Cerebellar nuclear complex (tissue), 1 donor: Measurements from ENCODE around the gene ITPR1.
A peak's percentile ranks its signal among the peaks of the same experiment; 100 is the strongest.
"Not testable (repeated sequence)": the region's sequence is repeated elsewhere in the genome, so short reads cannot be mapped to it uniquely, and the experiment has no call there.

Experiments
- DNase-seq, 2 experiments: peaks; one replicate each; lab custom pipeline; 2025; lab: John Stamatoyannopoulos, UW

The ITPR1 gene

GRCh38 chr3:4493014-4493940 lies at the start of gene ITPR1:
Gene ITPR1, plus strand, starts transcription at chr3:4493348. Its CDS starts 23,144 bp downstream, at chr3:4516492.
- DNase-seq, result peak; percentile 93 to 98

DNA sequence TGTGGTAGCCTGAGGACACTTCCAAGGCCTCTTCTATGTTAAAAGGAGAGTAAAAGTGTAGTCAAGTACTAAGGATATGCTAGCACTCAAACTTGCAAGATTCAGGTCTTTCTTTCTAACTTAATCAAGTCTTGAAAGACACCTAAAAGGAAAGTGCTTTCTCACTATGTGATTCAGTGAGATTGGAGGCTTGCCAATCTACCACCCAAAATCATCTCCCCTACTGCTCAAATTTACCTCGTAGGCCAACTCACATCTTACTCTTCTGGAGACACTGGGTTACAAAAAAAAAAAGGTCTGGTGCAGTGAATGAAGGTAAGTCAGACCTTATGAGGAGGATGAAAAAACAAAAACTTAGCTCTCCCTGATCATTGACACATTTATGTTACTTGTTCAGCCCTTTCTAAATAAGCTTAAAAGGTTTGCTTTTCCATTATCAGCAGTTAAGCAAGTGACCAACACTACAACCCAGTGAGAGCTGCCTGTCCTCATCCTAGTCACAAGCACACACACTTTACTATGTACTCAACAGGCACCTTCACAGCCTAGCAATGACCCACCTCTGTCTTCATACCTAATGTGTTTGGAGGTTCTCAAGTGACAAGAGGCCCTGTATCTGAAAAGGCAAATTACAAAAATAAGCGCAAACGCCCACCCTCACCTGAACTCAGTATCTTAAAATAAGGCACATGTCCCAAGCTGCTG lies 45.7 kb upstream of the ITPR1 start:
- no peak for DNase-seq

DNA sequence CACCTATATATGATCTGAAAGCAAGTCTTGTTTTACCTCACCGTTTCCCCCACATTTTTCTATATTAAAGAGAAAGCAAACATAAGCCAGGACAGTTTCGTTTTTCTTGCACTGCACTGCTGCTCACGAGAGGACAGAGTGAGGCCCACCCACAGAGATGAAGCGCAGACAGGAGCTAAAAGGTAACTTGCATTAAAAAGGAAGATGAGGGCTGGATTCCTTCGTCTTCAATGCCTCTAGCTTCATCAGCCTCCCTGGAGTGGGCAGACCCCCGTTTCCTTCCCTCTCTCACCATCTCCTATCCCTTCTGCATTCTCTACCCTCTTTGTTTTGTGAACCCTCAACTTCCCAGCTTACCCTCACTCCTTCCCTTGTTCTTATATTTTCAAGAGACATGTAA lies 45.0 kb upstream of the ITPR1 start:
- no peak for DNase-seq

DNA sequence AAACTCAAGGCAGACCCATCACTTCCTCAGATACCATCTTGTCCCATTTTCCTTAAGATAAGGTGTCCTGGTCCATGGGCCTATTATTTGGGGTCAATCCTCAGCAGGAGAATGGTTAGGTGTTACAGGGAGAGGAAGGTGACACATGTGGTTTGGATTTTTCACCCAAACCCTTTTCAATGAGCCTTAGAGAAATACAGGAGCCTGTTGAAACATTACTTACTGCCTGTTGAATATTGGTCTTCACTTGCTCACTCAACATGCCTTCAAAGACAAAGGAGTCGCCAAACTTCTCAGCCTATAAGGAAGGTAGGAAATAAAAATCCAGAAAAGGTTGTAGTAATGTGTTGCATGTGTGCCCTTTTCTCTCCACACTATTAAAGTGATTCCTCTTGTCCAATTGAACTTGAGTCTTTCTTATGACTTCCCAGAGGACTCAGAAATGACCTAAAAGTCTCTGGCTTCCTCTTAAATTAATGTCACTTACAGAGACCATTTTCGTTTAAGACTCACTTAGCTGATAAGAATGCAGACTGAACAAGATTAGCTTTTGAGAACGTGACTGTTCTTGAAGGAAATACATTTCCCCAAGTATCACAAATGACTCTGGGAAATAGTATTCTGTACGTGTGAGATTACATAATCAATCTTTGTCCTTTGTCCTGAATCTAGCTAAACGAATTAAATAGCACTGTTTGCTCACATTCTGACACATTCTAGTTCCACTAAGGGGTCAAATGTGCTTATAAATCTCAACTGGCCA lies 43.9 kb upstream of the ITPR1 start:
- no peak for DNase-seq

- DNase-seq, result no peak
These were observed 39.0 kb upstream of the ITPR1 start for GRCh38 chr3:4454142-4454541.

- DNase-seq, result not testable (repeated sequence)
These were observed 36.4 kb upstream of the ITPR1 start for GRCh38 chr3:4456780-4457179.

GRCh38 chr3:4458961-4459360 lies 34.2 kb upstream of the ITPR1 start:
- no peak for DNase-seq

GRCh38 chr3:4460334-4460733 lies 32.8 kb upstream of the ITPR1 start:
- DNase-seq, result no peak

- no peak for DNase-seq
These were observed 31.6 kb upstream of the ITPR1 start for GRCh38 chr3:4461468-4462090.

DNA sequence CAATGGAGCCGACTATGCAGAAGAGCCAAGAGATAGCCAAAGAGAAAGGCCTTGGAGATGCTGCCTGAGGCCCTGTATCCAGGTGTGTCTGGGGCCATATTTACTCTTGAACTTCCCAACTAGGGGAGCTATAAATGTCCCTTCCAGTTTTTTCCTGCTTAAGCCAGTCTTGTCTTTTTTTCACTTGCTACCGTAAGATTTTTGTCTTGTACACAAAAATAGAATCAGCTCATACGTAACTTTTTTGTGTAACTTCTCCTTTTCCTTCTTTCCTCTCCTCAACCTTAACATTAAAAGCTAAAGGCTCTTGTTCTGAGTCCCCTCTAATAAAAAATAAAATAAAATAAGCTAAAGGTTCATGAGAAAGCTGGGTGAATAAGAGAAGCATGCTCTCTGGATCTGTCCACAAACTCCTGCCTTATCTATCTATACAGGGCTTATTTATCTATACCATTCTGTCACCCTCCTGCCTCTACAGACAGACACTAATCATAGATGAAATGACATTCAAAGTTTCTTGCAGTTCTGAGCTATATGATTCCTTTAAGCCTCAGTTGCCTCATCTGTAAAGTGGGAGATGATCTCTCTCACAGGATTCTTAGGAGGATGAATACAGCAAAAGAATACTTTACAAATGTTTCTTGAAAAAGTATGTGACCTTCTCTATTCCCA lies 30.6 kb upstream of the ITPR1 start:
- DNase-seq, result no peak

- DNase-seq, result no peak
These were observed 28.6 kb upstream of the ITPR1 start for GRCh38 chr3:4464576-4464975.

GRCh38 chr3:4466741-4467521 lies 26.2 kb upstream of the ITPR1 start, which contains the start of gene SUMF1:
Gene SUMF1, minus strand, starts transcription at chr3:4467269. Its CDS starts 24 bp downstream, at chr3:4467245.
- DNase-seq, result peak; percentile 30 to 69

- no peak for DNase-seq
These were observed 25.7 kb upstream of the ITPR1 start for GRCh38 chr3:4467522-4467867.

GRCh38 chr3:4471907-4472306 lies 21.2 kb upstream of the ITPR1 start:
- DNase-seq, result no peak

- no peak for DNase-seq
These were observed 20.8 kb upstream of the ITPR1 start for GRCh38 chr3:4472312-4472711.

DNA sequence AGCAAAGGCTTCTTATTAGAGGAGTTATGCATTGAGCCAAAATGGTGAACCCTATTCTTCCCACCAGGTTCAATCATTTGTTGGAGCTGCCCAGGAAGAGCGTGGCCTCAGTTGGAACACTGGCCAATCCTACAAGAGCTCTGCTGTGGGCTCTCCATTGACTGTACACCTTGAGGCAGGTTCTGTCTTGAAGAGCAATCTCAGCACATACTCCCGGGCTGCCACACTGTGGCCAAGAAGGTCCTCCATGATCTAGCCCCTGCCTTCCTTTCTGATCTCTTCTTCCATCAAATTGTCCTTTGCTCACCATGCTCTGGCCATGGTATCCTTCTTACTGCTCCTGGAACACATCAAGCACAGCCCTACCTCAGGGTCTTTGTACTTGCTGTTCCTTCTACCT lies 20.4 kb upstream of the ITPR1 start:
- no peak for DNase-seq

GRCh38 chr3:4474683-4475490 lies 18.3 kb upstream of the ITPR1 start:
- no peak for DNase-seq

DNA sequence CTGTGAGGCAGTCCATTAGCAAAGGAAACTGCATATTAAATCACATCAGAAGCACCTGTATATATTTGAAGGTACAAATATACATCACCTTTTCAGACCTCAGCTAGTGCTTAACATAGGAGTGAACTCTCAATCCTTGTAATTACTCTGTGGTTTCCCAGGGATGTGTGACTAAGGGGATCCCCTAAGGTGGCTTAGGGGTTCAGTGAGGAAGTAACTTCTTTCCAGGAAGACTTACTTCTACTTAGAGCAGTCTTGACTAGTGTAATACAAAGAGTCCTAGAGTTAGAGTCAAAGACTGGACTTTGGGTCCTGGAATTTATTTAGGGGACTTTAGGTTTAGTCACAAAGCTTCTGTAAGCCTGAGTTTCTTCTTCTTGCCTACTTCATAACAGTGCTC lies 17.3 kb upstream of the ITPR1 start:
- DNase-seq, result no peak

DNA sequence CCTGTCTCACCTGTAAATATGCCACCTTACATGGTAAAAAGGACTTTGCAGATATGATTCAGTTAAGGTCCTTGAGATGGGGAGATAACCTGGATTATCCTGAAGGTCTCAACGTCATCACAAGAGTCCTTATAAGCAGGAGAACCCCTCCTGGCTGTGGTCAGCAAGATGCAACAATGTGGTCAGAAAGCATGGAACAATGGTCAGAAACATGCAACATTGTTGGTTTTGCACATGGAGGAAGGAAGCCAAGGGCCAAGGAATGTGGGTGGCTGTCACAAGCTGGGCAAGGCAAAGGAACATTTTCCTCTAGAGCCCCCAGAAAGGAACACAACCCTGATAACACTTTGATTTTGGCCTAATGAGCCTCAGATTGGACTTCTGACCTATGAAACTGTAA lies 16.7 kb upstream of the ITPR1 start:
- no peak for DNase-seq

DNA sequence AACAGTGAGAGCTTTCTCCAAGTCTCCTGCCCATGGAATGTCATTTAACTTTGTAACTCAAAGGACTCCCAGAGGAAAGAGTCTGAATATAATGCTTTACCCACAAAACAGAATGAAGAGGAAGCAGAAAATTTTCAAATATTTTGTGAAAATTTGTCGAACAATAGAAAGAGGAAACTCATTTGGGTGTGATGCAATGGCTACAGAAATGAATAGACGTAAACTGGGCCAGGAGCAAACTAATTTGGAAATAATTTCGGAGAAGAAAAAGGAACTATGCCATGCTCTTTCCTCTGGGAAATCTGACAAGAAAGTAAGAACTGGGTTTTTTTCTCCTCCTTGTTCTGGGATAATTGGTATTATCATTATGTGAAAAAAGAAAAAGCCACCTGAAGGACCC lies 14.9 kb upstream of the ITPR1 start:
- no peak for DNase-seq
